EL (cell line): Measurements from ENCODE around the gene PTX4.
A peak's percentile ranks its signal among the peaks of the same experiment; 100 is the strongest.

Experiments
- DNase-seq: peaks from one replicate; pipeline ENCODE4 v3.0.0-alpha.2; 2016

PTX4 gene, protein sequence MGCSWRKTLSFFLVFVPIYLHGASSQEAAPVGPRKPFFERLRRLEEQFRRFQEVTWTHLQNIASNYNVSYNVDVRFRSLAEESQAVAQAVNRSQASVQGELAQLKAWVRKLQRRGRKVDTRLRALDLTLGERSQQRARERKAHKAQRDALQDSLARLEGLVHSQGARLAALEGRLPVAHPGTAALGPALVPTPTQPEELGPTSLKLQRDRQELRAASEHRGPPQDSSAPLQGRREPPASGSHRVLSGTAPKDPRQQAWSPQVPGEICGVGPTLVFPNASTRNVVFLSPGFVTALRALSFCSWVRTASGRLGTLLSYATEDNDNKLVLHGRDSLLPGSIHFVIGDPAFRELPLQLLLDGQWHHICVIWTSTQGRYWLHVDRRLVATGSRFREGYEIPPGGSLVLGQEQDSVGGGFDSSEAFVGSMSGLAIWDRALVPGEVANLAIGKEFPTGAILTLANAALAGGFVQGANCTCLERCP

GRCh38 chr16:1488619-1489018 is at the start of gene PTX4:
Gene PTX4 (minus strand): TSS chr16:1488944. CDS start chr16:1488909, 35 bp downstream.
- DNase-seq: no peak

GRCh38 chr16:1537763-1538289 is 49.1 kb upstream of the PTX4 start:
- DNase-seq: no peak

- DNase-seq: no peak
Observed at GRCh38 chr16:1537138-1537577, 48.4 kb upstream of the PTX4 start.

GRCh38 chr16:1536601-1537000 is 47.9 kb upstream of the PTX4 start:
- no peak for DNase-seq

DNA sequence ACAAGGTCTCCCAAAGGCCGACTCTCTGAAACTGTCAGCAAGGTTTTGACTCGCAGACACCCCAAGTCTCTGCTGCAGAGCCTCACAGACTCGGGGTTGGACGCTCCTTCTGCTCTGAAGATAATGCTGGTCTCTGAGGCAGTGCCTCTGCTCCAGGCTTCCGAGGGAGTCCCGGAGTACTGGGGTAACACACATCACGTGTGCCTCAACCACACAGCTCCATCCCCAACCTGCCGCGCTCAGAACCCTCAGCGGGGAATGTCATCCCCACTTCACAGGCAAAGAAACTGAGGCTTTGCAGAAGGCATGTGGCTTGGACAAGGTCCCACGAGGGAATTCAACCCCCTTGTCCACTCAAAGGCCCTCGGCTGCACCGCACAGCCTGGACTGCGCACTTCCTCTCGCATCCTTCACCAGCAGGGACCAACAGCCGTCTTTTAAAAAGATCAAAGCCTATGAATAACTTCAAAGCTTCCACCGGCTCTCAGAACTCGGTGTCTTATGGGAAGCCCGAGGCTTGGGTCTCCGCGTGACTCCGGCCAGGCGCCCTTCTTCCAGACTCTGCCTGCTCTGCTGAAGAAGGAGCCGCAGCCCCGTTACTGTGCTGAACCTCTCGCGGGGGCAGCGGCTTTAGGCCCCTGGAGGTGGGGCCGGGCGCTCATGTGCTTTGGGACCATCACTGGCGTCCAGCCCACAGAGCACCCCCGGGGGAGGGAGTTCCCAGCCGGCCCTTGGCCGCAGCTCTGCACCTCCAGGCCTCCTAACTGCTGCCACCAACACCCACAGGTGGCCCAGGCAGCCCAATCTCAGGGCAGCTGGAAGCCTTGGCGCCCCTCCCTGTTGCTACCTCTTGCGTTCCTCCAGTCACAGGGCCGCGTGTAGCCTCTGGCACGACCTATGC is 46.9 kb upstream of the PTX4 start:
- no peak for DNase-seq

DNA sequence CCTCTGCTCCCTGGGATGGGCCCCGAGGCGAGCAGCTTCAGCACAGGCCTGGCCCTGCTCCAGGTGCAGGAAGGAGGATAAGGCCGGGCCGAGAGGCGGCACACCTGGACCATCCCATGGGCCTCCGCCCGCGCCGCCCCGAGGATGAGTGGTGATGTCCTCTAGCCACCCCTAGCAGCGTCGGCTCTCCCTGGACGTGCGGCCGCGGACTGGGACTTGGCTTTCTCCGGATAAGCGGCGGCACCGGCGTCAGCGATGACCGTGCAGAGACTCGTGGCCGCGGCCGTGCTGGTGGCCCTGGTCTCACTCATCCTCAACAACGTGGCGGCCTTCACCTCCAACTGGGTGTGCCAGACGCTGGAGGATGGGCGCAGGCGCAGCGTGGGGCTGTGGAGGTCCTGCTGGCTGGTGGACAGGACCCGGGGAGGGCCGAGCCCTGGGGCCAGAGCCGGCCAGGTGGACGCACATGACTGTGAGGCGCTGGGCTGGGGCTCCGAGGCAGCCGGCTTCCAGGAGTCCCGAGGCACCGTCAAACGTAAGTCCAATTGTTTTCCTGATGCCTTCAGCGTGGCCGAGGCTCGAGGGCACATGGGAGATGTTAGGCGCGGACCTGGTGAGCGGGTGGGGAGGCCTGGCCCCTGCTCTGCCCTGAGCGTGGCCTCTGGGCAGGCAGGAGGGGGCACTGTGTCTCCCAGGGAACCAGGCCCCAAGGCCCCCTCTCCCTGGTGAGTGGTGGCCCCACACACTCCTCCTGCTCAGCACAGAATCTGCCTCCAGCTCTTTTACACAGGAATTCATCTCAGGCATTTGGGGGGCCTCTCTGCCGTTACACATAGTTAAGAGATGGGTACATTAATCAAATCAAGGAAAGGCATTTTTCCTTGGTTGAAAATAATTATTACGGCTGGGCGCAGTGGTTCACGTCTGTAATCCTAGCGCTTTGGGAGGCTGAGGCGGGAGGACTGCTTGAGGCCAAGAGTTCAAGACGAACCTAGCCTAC is 45.6 kb upstream of the PTX4 start:
- peak; percentile 37 for DNase-seq

DNA sequence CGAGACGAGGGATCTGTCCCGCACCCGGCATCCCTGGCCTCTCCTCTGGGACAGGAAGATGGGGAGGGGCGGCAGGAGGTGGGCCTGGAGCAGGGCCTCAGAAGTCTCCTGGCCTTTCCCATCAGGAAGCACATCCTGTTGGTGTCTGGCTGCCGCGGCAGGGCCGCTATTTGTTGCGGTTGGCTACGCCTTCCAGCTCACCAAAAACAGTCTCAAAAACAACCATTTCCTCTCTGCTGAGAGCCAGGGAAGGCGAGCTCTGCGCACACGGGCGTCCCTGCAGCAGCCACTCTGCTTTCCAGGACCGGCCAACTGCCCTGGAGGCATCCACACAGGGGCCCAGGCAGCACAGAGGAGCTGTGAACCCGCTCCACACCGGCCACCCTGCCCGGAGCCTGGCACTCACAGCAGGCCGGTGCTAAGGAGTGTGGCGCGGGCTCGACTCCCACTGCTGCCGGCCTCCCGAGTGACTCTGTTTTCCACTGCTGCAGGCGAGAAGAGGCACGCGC is 44.8 kb upstream of the PTX4 start, which contains the start of gene TMEM204:
Gene TMEM204 (plus strand): TSS at position 224 of the 509 bp plus-strand sequence. CDS start 610 bp downstream, outside the sequence.
- DNase-seq: peak; percentile 85

- no peak for DNase-seq
Observed at GRCh38 chr16:1532771-1533170, 44.0 kb upstream of the PTX4 start.

- peak; percentile 21 for DNase-seq
Observed at GRCh38 chr16:1532081-1532760, 43.5 kb upstream of the PTX4 start.

DNA sequence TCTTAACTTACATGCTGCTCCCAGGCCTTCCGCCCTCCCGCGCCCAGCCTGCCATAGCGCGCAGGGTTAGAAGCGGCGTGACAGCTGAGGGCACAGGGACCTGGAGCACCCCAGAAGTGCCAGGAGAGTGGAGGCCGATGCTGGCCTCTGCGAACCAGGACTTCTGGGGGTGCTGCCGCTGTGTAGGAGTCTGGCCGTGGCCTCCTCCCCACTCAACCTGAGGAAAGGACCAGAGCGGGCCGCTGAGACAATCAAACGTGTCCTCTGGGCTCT is 42.8 kb upstream of the PTX4 start:
- DNase-seq: no peak

DNA sequence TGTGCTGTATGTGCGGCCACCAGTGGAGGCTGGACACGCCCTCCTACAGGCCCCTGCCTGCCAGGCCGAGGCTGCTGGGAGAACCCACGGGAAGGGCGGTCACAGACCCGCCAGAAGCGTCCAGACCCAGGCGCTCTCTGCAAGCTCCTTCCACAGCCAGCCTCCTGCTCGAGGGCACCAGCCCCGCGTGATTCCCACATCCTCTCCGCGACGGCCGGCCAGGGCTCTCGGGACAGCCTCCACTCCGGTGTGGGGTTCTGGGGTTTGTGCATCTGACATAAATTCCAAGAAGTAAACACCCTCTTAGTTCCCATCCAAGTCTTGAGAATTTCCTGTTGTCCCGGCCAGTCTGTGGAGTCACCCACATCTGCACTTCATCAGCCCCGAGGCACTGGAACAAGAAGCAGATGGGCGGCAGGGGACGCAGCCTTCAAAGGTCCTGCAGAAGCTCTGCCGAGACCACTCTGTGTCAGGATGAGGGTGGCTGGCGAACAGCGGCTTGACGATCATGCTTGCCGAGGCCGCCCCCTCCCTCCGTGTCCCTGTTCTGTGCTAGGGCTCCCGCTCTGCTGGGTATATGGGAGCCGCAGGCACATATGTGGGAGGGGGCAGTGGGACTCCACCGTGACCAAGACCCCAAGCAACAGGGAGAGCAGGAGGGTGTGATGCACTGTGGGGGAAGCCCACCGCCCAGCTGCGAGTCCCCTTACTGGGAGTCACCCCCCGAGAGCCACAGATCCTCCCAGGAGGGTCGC is 42.3 kb upstream of the PTX4 start:
- DNase-seq: peak; percentile 74

GRCh38 chr16:1530349-1530882 is 41.7 kb upstream of the PTX4 start:
- DNase-seq: no peak

GRCh38 chr16:1528921-1529537 is 40.3 kb upstream of the PTX4 start:
- no peak for DNase-seq

GRCh38 chr16:1527836-1528811 is 39.4 kb upstream of the PTX4 start:
- no peak for DNase-seq

GRCh38 chr16:1526608-1527555 is 38.1 kb upstream of the PTX4 start:
- DNase-seq: no peak

- DNase-seq: no peak
Observed at GRCh38 chr16:1525871-1526607, 37.3 kb upstream of the PTX4 start.

DNA sequence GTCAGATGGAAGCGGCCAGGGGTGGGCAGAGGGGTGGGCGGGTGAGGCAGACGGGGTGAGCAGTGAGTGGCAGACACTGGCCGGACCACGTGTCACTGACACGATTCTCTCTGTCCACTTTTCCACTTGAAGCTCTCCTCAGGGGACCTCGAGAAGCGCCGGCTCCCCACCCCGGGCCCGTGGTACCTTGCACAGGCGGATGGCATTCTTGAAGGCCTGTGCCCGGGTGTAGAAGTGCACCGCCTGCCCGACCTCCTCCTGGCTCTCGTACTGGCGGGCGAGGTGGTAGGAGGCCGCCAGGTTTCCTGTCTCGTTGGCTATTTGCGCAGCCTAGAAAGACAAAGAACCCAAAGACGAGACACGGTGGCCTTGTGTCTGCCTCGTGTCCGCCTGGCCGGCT is 35.6 kb upstream of the PTX4 start:
- DNase-seq: no peak
